OCI-LY1 (cell line): Measurements from ENCODE around the gene IPO7.

Experiments used
- EZH2 ChIP-seq: fragments of 200-600 bp; sonication (generic), shearing (Covaris generic); IDR thresholded peaks from 2 replicates; pipeline ENCODE4 v1.8.0; 2017; ENCODE audit warnings: borderline replicate concordance, mixed run types, mild to moderate bottlenecking, antibody characterized with exemption, low read length, moderate library complexity, mixed read lengths
- TF ChIP-seq, protein P1 (sequence below): fragments of 200-600 bp; sonication (generic), shearing (Covaris generic); IDR thresholded peaks from 2 replicates; pipeline ENCODE4 v1.5.1; 2017; ENCODE audit warnings: mild to moderate bottlenecking, antibody characterized with exemption, low read length, moderate library complexity, mixed read lengths

DNA sequence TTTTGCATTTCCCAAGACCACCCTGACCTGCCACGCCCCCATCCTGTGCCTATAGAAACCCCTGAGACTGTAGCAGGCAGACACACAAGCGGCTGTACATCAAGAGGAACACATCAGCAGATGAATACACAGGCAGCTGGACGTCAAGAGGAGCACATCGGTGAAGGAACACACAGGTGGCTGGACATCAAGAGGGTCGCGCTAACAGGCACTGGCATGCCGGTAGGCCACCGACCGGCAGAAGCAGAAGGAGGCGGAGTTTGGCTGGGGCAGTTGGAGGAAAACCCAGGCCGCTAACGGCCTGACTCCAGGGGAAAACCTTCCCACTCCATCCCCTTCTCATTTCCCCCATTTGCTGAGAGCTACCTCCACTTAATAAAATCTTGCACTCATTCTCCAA, 5.4 kb upstream of the IPO7 start:
- TF ChIP-seq, protein P1, sequence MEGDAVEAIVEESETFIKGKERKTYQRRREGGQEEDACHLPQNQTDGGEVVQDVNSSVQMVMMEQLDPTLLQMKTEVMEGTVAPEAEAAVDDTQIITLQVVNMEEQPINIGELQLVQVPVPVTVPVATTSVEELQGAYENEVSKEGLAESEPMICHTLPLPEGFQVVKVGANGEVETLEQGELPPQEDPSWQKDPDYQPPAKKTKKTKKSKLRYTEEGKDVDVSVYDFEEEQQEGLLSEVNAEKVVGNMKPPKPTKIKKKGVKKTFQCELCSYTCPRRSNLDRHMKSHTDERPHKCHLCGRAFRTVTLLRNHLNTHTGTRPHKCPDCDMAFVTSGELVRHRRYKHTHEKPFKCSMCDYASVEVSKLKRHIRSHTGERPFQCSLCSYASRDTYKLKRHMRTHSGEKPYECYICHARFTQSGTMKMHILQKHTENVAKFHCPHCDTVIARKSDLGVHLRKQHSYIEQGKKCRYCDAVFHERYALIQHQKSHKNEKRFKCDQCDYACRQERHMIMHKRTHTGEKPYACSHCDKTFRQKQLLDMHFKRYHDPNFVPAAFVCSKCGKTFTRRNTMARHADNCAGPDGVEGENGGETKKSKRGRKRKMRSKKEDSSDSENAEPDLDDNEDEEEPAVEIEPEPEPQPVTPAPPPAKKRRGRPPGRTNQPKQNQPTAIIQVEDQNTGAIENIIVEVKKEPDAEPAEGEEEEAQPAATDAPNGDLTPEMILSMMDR = no peak
- no peak for TF ChIP-seq EZH2
